ENCODE data around the gene SCN10A.

DNA sequence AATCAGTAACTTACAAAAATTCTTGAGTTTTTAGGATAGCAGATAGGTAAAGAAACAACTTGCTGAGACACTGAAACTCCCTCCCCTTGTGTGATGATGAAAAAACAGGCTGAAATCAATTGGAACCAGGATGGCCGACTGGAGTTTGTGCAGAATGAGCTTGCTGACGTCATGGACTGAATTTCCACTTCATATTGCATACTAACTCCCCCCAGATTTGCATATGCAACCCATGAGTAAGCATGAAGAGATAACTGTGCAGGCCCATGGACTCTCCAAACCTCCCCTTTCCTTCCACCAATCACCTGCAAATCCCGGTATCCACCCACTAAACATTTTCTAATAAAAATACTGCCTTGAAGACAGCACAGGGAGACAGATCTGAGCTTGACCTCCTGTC lies 84.5 kb downstream of the SCN10A start:
- no peak for TF ChIP-seq CTCF (IDR thresholded peaks at IDR 0.05)
- TF ChIP-seq POLR2AphosphoS5 (IDR thresholded peaks at IDR 0.05): no peak

Data from transverse colon (tissue), 4 donors.